B cell (primary cell): Measurements from ENCODE around the gene LNX1. TPM values are rescaled to one million over a fixed set of nuclear protein-coding genes. Genes with fewer than 3 reads are reported as not detected.

ENCODE experiments used
- ATAC-seq: fragments of 200-7000 bp; cut with Tn5 transposase; one replicate; pipeline ENCODE4 v1.10.0; 2021; ENCODE audit warnings: low read depth, mild to moderate bottlenecking, moderate number of reproducible peaks, moderate library complexity
- CTCF ChIA-PET: fragments of 350-600 bp; sonication (Branson Sonifier 250); formaldehyde crosslinking; loops from one replicate; lab custom pipeline; 2021; ENCODE audit warnings: antibody characterized with exemption, inconsistent platforms; lab: Charles Lee
- POLR2A ChIA-PET: fragments of 350-600 bp; sonication (Branson Sonifier 250); formaldehyde crosslinking; loops from one replicate; lab custom pipeline; 2021; ENCODE audit warnings: antibody characterized with exemption; lab: Charles Lee
- DNase-seq: peaks from one replicate; pipeline ENCODE4 v3.0.0; 2013
- H2AFZ ChIP-seq: 2 replicates; pipeline ENCODE4 v1.6.1; 2012; ENCODE audit warnings: mild to moderate bottlenecking, low read depth, low read length; ENCODE audit not compliant: insufficient read depth, poor library complexity, severe bottlenecking
- H3K27ac ChIP-seq, 2 donors: 1 replicate in 1 of 2; 2 replicates in 1 of 2; pipeline ENCODE4 v1.5.1; 2012 to 2013; ENCODE audit warnings: low read length in 2 of 2, mild to moderate bottlenecking in 2 of 2, moderate library complexity in 1 of 2
- H3K27me3 ChIP-seq, 4 experiments: fragments of 200-600 bp in 1 of 4; sonication (generic) in 1 of 4; replicated peaks in 1 of 4; 1 replicate in 2 of 4; 2 replicates in 2 of 4; pipeline versions ENCODE4 v1.6.1 to v1.7.0; 2013 to 2016; ENCODE audit warnings: low read length in 3 of 4, mild to moderate bottlenecking in 2 of 4, mixed read lengths in 1 of 4, moderate library complexity in 1 of 4; ENCODE audit not compliant: insufficient read depth in 4 of 4, control insufficient read depth in 3 of 4; ENCODE audit errors: control extremely low read depth in 1 of 4
- H3K36me3 ChIP-seq, 2 experiments: replicated peaks in 1 of 2; 1 replicate in 1 of 2; 2 replicates in 1 of 2; pipeline versions ENCODE4 v1.6.1 to v1.7.1; 2013; ENCODE audit warnings: low read length in 1 of 2; ENCODE audit not compliant: insufficient read depth in 2 of 2, control insufficient read depth in 1 of 2; ENCODE audit errors: control extremely low read depth in 1 of 2, extremely low read depth in 1 of 2
- H3K4me1 ChIP-seq, 2 donors: fragments of 200-600 bp in 1 of 2; sonication (generic) in 1 of 2; 1 replicate in 1 of 2; 2 replicates in 1 of 2; pipeline versions ENCODE4 v1.5.1 to v1.6.1; 2013 to 2017; ENCODE audit warnings: low read length in 2 of 2; ENCODE audit not compliant: control insufficient read depth in 2 of 2, insufficient read depth in 2 of 2
- H3K4me2 ChIP-seq: replicated peaks from 2 replicates; pipeline ENCODE3; 2012; ENCODE audit warnings: mild to moderate bottlenecking, low read depth, low read length; ENCODE audit not compliant: poor library complexity, severe bottlenecking
- H3K4me3 ChIP-seq, 5 experiments: fragments of 200-600 bp in 1 of 5; sonication (generic) in 1 of 5; 1 replicate in 3 of 5; 2 replicates in 2 of 5; pipeline versions ENCODE4 v1.5.1 to v1.7.0; 2011 to 2016; ENCODE audit warnings: low read length in 4 of 5, mild to moderate bottlenecking in 4 of 5, low read depth in 2 of 5, control low read depth in 1 of 5, moderate library complexity in 1 of 5; ENCODE audit not compliant: insufficient read depth in 1 of 5; ENCODE audit errors: control extremely low read depth in 1 of 5, extremely low read depth in 1 of 5
- H3K79me2 ChIP-seq: fragments of 200-600 bp; sonication (generic); one replicate; pipeline ENCODE4 v1.6.0; 2016; ENCODE audit warnings: low read length; ENCODE audit not compliant: control insufficient read depth, insufficient read depth
- H3K9ac ChIP-seq: fragments of 200-600 bp; sonication (generic); 2 replicates; pipeline ENCODE4 v1.6.1; 2017; ENCODE audit warnings: mild to moderate bottlenecking, low read length, moderate library complexity
- H3K9me3 ChIP-seq, 3 donors: one replicate each; pipeline versions ENCODE4 v1.6.1 to v1.7.1; 2013; ENCODE audit warnings: low read length in 2 of 3; ENCODE audit not compliant: control insufficient read depth in 2 of 3, insufficient read depth in 1 of 3; ENCODE audit errors: control extremely low read depth in 1 of 3
- H4K20me1 ChIP-seq: 2 replicates; pipeline ENCODE4 v1.6.0; 2012; ENCODE audit warnings: mild to moderate bottlenecking, low read length; ENCODE audit not compliant: insufficient read depth, control insufficient read depth, poor library complexity, severe bottlenecking
- H3K27ac Mint-ChIP-seq: one replicate; pipeline ENCODE4 v1.8.0; 2021; ENCODE audit warnings: mixed read lengths
- H3K27me3 Mint-ChIP-seq: one replicate; pipeline ENCODE4 v1.8.0; 2021; ENCODE audit warnings: mixed read lengths
- H3K4me1 Mint-ChIP-seq: one replicate; pipeline ENCODE4 v1.8.0; 2021; ENCODE audit warnings: mixed read lengths
- H3K4me3 Mint-ChIP-seq: one replicate; pipeline ENCODE4 v1.8.0; 2021; ENCODE audit warnings: mixed read lengths
- H3K9me3 Mint-ChIP-seq: one replicate; pipeline ENCODE4 v1.8.0; 2022; ENCODE audit warnings: mixed read lengths; ENCODE audit not compliant: insufficient read depth
- EZH2 ChIP-seq: IDR thresholded peaks from 2 replicates; pipeline ENCODE4 v1.6.1; 2012; ENCODE audit warnings: borderline replicate concordance, low read depth, mild to moderate bottlenecking, moderate library complexity, low read length; ENCODE audit not compliant: insufficient read depth, poor library complexity, severe bottlenecking
- WGBS: methylation state at CpG from one replicate; pipeline ENCODE4 v1.1.5; 2013; ENCODE audit warnings: missing lambda C conversion rate; ENCODE audit not compliant: insufficient coverage; 5-methylcytosine and 5-hydroxymethylcytosine counted together
- intact Hi-C: fragments of 100-400 bp; cut with micrococcal nuclease; formaldehyde crosslinking; loops from one replicate; pipeline ENCODE4 v1.10.0; 2022
- polyA plus RNA-seq: library from polyadenylated mRNA; depleted of rRNA; stranded (reverse); fragments of >200 nt; gene quantifications from 2 replicates; pipeline ENCODE4 v1.2.3, GENCODE V29; 2012
- total RNA-seq, 2 donors: library from RNA; stranded (reverse); fragments of 120-200 nt in 1 of 2; gene quantifications; 1 replicate in 1 of 2; 2 replicates in 1 of 2; pipeline versions ENCODE4 v1.2.3 to v1.2.4, GENCODE V29; 2013 to 2022
- TF ChIP-seq, protein P1 (sequence below): fragments of 200-600 bp; IDR thresholded peaks from one replicate; pipeline ENCODE4 v1.8.0; 2022; ENCODE audit warnings: antibody characterized with exemption, mild to moderate bottlenecking

The LNX1 gene
- total and polyA plus RNA-seq, 2 donors (not counting 1 experiment from before 2014, with no cell fraction given) = not detected

DNA sequence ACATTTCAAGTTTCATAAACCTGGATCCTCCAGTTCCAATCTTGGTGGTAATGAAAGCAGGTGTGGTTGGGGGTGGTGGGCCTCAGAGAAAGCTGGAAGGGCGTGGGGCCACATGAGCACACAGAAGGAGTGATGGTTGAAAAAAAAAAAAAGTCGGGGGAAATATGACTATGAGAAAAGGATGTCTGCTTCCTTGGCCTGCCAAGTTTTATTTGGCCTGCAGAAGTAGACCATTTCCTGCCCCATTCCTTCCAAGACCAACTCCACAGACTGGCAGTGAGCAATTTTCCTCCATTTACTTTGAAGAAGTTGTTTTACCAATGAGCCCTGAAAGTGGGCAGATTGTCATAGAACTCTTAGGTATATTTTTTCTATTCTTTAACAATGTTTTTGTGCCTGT is 43.3 kb downstream of the LNX1 start:
- Histone ChIP-seq H3K4me3 (no peak overlapping the region), H3K36me3 (no peaks in the 10 kb centered on the region), H4K20me1 (no peaks in the 10 kb centered on the region), H2AFZ (no peak overlapping the region), H3K4me1 (no peaks in the 10 kb centered on the region), H3K9me3 (peaks cover 0 to 4% (median 0%) of the 10 kb centered on the region in 3 donors), H3K27ac (no peak overlapping the region), H3K4me2 (no peak overlapping the region), H3K79me2 (no peaks in the 10 kb centered on the region), H3K27me3 (no peaks in the 10 kb centered on the region), H3K9ac (no peak overlapping the region)
- no peak overlapping the region for H3K27ac Mint-ChIP-seq
- POLR2A ChIA-PET = no interaction called here
- DNase-seq (no peak), ATAC-seq (no peak)
- intact Hi-C loops = no loop called here
- no peaks in the 10 kb centered on the region for H3K4me1 Mint-ChIP-seq
- H3K27me3 Mint-ChIP-seq = peaks cover 26% of the 10 kb centered on the region
- no peak overlapping the region for H3K4me3 Mint-ChIP-seq
- CTCF ChIA-PET = no interaction called here
- WGBS = 40% methylated on average over 1 of the region's 2 CpGs
- no peak for TF ChIP-seq EZH2
- TF ChIP-seq, protein P1, sequence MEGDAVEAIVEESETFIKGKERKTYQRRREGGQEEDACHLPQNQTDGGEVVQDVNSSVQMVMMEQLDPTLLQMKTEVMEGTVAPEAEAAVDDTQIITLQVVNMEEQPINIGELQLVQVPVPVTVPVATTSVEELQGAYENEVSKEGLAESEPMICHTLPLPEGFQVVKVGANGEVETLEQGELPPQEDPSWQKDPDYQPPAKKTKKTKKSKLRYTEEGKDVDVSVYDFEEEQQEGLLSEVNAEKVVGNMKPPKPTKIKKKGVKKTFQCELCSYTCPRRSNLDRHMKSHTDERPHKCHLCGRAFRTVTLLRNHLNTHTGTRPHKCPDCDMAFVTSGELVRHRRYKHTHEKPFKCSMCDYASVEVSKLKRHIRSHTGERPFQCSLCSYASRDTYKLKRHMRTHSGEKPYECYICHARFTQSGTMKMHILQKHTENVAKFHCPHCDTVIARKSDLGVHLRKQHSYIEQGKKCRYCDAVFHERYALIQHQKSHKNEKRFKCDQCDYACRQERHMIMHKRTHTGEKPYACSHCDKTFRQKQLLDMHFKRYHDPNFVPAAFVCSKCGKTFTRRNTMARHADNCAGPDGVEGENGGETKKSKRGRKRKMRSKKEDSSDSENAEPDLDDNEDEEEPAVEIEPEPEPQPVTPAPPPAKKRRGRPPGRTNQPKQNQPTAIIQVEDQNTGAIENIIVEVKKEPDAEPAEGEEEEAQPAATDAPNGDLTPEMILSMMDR = no peak
- H3K9me3 Mint-ChIP-seq = peaks cover 2% of the 10 kb centered on the region

DNA sequence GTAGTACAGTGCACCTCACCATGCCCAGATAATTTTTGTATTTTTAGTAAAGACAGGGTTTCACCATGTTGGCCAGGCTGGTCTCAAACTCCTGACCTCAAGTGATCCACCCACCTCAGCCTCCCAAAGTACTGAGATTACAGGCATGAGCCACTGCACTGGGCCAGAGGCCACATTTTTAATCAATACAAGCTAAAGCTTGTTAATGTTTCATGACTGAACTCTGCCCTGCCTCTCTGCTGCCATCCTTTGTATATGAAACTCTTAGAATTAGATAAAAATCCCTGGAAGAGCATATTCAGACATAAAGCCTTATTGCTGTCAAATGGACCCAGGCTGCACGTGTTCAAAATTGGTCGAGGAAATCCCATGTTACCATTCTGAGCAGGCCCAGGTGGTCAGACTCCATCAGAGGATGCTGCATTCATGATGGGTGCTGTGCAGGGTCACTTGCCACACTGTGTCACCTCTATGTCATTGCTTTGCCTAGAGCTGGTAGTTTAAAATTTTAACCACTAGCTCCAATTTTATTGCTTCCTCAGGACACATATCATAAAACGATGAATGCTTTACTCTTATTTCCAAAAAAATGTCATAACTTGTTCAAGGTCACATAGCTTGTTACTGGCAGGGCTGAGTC is 45.2 kb downstream of the LNX1 start:
- no peak for ATAC-seq
- H3K27ac ChIP-seq = no peak overlapping the region
- no peak overlapping the region for H3K4me2 ChIP-seq
- TF ChIP-seq, protein P1 = no peak
- TF ChIP-seq EZH2 = no peak
- Mint-ChIP-seq H3K27me3 (peaks cover 31% of the 10 kb centered on the region), H3K4me3 (no peak overlapping the region), H3K4me1 (no peaks in the 10 kb centered on the region), H3K9me3 (peaks cover 2% of the 10 kb centered on the region), H3K27ac (no peak overlapping the region)
- ChIA-PET CTCF (no interaction called here), POLR2A (no interaction called here)
- no peaks in the 10 kb centered on the region for H3K27me3 ChIP-seq
- DNase-seq = no peak
- intact Hi-C loops = no loop called here
- 97% methylated on average over 2 of the region's 3 CpGs for WGBS
- no peaks in the 10 kb centered on the region for H3K4me1 ChIP-seq
- no peaks in the 10 kb centered on the region for H4K20me1 ChIP-seq
- H3K79me2 ChIP-seq = no peaks in the 10 kb centered on the region
- no peak overlapping the region for H3K4me3 ChIP-seq
- no peak overlapping the region for H2AFZ ChIP-seq
- H3K36me3 ChIP-seq = no peaks in the 10 kb centered on the region
- H3K9me3 ChIP-seq = no peaks in the 10 kb centered on the region
- no peak overlapping the region for H3K9ac ChIP-seq
